ENCODE results near the gene PNKP.

The PNKP gene

DNA sequence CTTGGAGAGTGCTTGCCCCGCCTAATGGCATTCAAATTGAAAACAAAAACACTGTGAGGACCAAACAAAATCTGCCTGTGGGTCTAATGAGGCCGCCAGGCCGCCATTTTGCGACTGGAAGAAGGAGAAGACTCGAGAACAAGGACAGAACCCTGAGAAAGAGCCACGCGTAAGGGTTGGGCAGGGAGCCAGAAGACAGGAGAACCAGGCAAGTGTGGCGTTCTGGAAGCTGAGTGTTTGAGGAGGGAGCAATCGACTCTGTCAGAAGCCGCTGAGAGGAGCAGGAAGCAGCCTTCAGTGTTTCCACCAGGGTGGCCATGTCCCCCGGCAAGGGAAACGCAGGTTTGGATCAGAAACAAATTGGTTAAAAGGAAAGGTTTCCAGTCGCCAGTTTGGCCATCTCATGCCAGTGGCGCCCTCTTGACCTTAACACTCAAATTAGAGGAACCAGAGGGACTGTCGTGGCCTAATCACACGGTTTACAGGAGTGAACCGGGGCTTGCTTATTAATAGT lies 26.6 kb downstream of the PNKP start:
- Histone ChIP-seq H4K8ac (ENCODE audit: low read length) (no peak overlapping the region), H2BK12ac (ENCODE audit: low read length in 2 of 2) (no peak overlapping the region), H2BK15ac (ENCODE audit: low read depth, poor library complexity, severe bottlenecking) (no peak overlapping the region), H2BK5ac (ENCODE audit: low read depth, low read length, poor library complexity, severe bottlenecking) (no peak overlapping the region), H3K4me1 (ENCODE audit: control insufficient read depth, insufficient read depth, low read depth, low read length) (peaks cover 16% of the 10 kb centered on the region), H3K27ac (ENCODE audit: low read length, poor library complexity, severe bottlenecking) (no peak overlapping the region), H3K18ac (ENCODE audit: low read depth in 1 of 2, low read length in 2 of 2) (no peak overlapping the region), H3K27me3 (ENCODE audit: control insufficient read depth in 1 of 2, insufficient read depth in 1 of 2, low read length in 2 of 2) (no peaks in the 10 kb centered on the region), H2AFZ (ENCODE audit: low read depth, low read length) (no peak overlapping the region), H3K4me3 (ENCODE audit: insufficient read depth in 1 of 2, low read depth in 1 of 2, low read length in 2 of 2) (no peak overlapping the region), H3K79me1 (replicated peaks; ENCODE audit: low read length, poor library complexity, severe bottlenecking) (peaks cover 15% of the 10 kb centered on the region), H3K9ac (ENCODE audit: low read length) (no peak overlapping the region), H3K9me3 (ENCODE audit: control insufficient read depth, low read length) (no peaks in the 10 kb centered on the region), H3K4me2 (ENCODE audit: low read length, poor library complexity, severe bottlenecking) (no peak overlapping the region), H3K14ac (ENCODE audit: low read length in 2 of 2) (no peak overlapping the region), H2AK5ac (ENCODE audit: low read length, severe bottlenecking) (no peak overlapping the region), H4K91ac (ENCODE audit: low read length) (no peak overlapping the region), H2BK120ac (ENCODE audit: low read depth, low read length) (no peak overlapping the region), H3K23ac (ENCODE audit: low read length in 2 of 2) (no peak overlapping the region), H3K36me3 (ENCODE audit: control insufficient read depth in 1 of 2, insufficient read depth in 2 of 2, low read depth in 1 of 2, low read length in 2 of 2) (peaks cover 50 to 55% of the 10 kb centered on the region in 2 experiments), H3K4ac (ENCODE audit: low read depth in 1 of 2, low read length in 2 of 2) (no peak overlapping the region)
- DNase-seq = no peak
- 94% methylated on average over 16 of the region's 17 CpGs for WGBS

GRCh38 chr19:49840321-49840720 lies 27.1 kb downstream of the PNKP start:
- Histone ChIP-seq H2AFZ (ENCODE audit: low read depth, low read length) (no peak overlapping the region), H2BK12ac (ENCODE audit: low read length in 2 of 2) (no peak overlapping the region), H3K14ac (ENCODE audit: low read length in 2 of 2) (no peak overlapping the region), H3K4me1 (ENCODE audit: control insufficient read depth, insufficient read depth, low read depth, low read length) (peaks cover 16% of the 10 kb centered on the region), H3K36me3 (ENCODE audit: control insufficient read depth in 1 of 2, insufficient read depth in 2 of 2, low read depth in 1 of 2, low read length in 2 of 2) (peaks cover 55 to 58% of the 10 kb centered on the region in 2 experiments), H3K4me3 (ENCODE audit: insufficient read depth in 1 of 2, low read depth in 1 of 2, low read length in 2 of 2) (no peak overlapping the region), H3K27ac (ENCODE audit: low read length, poor library complexity, severe bottlenecking) (no peak overlapping the region), H3K27me3 (ENCODE audit: control insufficient read depth in 1 of 2, insufficient read depth in 1 of 2, low read length in 2 of 2) (no peaks in the 10 kb centered on the region), H3K9ac (ENCODE audit: low read length) (no peak overlapping the region), H4K91ac (ENCODE audit: low read length) (no peak overlapping the region), H3K79me1 (replicated peaks; ENCODE audit: low read length, poor library complexity, severe bottlenecking) (peaks cover 20% of the 10 kb centered on the region), H2BK15ac (ENCODE audit: low read depth, poor library complexity, severe bottlenecking) (no peak overlapping the region), H3K18ac (ENCODE audit: low read depth in 1 of 2, low read length in 2 of 2) (no peak overlapping the region), H3K4ac (ENCODE audit: low read depth in 1 of 2, low read length in 2 of 2) (no peak overlapping the region), H2BK120ac (ENCODE audit: low read depth, low read length) (no peak overlapping the region), H2AK5ac (ENCODE audit: low read length, severe bottlenecking) (no peak overlapping the region), H3K23ac (ENCODE audit: low read length in 2 of 2) (no peak overlapping the region), H2BK5ac (ENCODE audit: low read depth, low read length, poor library complexity, severe bottlenecking) (no peak overlapping the region), H3K4me2 (ENCODE audit: low read length, poor library complexity, severe bottlenecking) (no peak overlapping the region), H3K9me3 (ENCODE audit: control insufficient read depth, low read length) (no peaks in the 10 kb centered on the region), H4K8ac (ENCODE audit: low read length) (no peak overlapping the region)
- DNase-seq = no peak
- 95% methylated on average over 11 of the region's 11 CpGs for WGBS

GRCh38 chr19:49839713-49840112 lies 27.7 kb downstream of the PNKP start:
- Histone ChIP-seq H3K4me1 (ENCODE audit: control insufficient read depth, insufficient read depth, low read depth, low read length) (peaks cover 16% of the 10 kb centered on the region), H3K23ac (ENCODE audit: low read length in 2 of 2) (no peak overlapping the region), H4K91ac (ENCODE audit: low read length) (no peak overlapping the region), H3K27ac (ENCODE audit: low read length, poor library complexity, severe bottlenecking) (no peak overlapping the region), H3K14ac (ENCODE audit: low read length in 2 of 2) (no peak overlapping the region), H2AK5ac (ENCODE audit: low read length, severe bottlenecking) (no peak overlapping the region), H2AFZ (ENCODE audit: low read depth, low read length) (no peak overlapping the region), H2BK15ac (ENCODE audit: low read depth, poor library complexity, severe bottlenecking) (no peak overlapping the region), H3K27me3 (ENCODE audit: control insufficient read depth in 1 of 2, insufficient read depth in 1 of 2, low read length in 2 of 2) (no peaks in the 10 kb centered on the region), H3K36me3 (ENCODE audit: control insufficient read depth in 1 of 2, insufficient read depth in 2 of 2, low read depth in 1 of 2, low read length in 2 of 2) (peaks cover 61 to 64% of the 10 kb centered on the region in 2 experiments), H3K4me3 (ENCODE audit: insufficient read depth in 1 of 2, low read depth in 1 of 2, low read length in 2 of 2) (no peak overlapping the region), H2BK5ac (ENCODE audit: low read depth, low read length, poor library complexity, severe bottlenecking) (no peak overlapping the region), H3K4me2 (ENCODE audit: low read length, poor library complexity, severe bottlenecking) (no peak overlapping the region), H3K9me3 (ENCODE audit: control insufficient read depth, low read length) (no peaks in the 10 kb centered on the region), H4K8ac (ENCODE audit: low read length) (no peak overlapping the region), H3K9ac (ENCODE audit: low read length) (no peak overlapping the region), H2BK12ac (ENCODE audit: low read length in 2 of 2) (no peak overlapping the region), H3K79me1 (replicated peaks; ENCODE audit: low read length, poor library complexity, severe bottlenecking) (peaks cover 24% of the 10 kb centered on the region), H3K18ac (ENCODE audit: low read depth in 1 of 2, low read length in 2 of 2) (no peak overlapping the region), H3K4ac (ENCODE audit: low read depth in 1 of 2, low read length in 2 of 2) (no peak overlapping the region), H2BK120ac (ENCODE audit: low read depth, low read length) (no peak overlapping the region)
- no peak for DNase-seq
- WGBS = 97% methylated on average over 11 of the region's 11 CpGs

DNA sequence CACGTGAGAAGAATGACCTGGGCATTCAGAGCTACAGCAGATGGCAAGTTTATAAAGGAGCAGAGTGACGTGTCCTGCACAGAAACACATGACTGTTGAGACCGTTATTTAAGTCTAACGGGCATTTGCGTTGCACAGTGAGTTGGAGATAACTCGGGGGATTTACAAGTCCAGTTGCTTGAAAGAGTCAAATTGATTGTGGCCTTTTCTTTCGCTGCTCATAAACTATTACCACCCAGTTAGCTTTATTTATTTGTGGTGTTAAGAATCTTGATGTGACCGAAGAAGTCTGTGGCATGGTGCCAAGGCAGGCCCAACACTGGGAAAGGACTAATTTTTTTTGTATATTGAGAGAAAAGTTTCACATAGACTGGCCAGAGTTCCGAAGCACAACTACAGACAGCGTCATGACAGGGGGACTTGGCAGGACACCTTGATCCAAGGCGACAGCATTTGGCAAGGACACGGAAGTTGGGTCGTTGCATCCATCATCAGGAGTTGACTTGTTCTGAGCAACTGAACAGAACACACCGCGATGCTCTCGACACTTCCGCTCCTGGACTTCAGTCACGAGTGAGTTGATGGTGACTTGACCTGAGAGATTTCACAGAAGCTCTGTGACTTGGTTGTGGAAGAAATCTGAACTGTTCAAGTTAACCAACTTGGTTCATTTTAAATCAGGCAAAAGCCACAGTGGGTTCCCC lies 28.3 kb downstream of the PNKP start:
- no peak overlapping the region for H3K9ac ChIP-seq (ENCODE audit: low read length)
- no peak overlapping the region for H2BK120ac ChIP-seq (ENCODE audit: low read depth, low read length)
- H3K18ac ChIP-seq (ENCODE audit: low read depth in 1 of 2, low read length in 2 of 2) = no peak overlapping the region
- no peak overlapping the region for H3K4me3 ChIP-seq (ENCODE audit: insufficient read depth in 1 of 2, low read depth in 1 of 2, low read length in 2 of 2)
- H3K4me2 ChIP-seq (ENCODE audit: low read length, poor library complexity, severe bottlenecking) = no peak overlapping the region
- no peak overlapping the region for H4K8ac ChIP-seq (ENCODE audit: low read length)
- H2BK5ac ChIP-seq (ENCODE audit: low read depth, low read length, poor library complexity, severe bottlenecking) = no peak overlapping the region
- no peaks in the 10 kb centered on the region for H3K9me3 ChIP-seq (ENCODE audit: control insufficient read depth, low read length)
- no peak overlapping the region for H3K23ac ChIP-seq (ENCODE audit: low read length in 2 of 2)
- no peaks in the 10 kb centered on the region for H3K27me3 ChIP-seq (ENCODE audit: control insufficient read depth in 1 of 2, insufficient read depth in 1 of 2, low read length in 2 of 2)
- peaks cover 29% of the 10 kb centered on the region for H3K79me1 ChIP-seq (replicated peaks; ENCODE audit: low read length, poor library complexity, severe bottlenecking)
- H4K91ac ChIP-seq (ENCODE audit: low read length) = no peak overlapping the region
- H2AK5ac ChIP-seq (ENCODE audit: low read length, severe bottlenecking) = no peak overlapping the region
- H2BK15ac ChIP-seq (ENCODE audit: low read depth, poor library complexity, severe bottlenecking) = no peak overlapping the region
- no peak overlapping the region for H2BK12ac ChIP-seq (ENCODE audit: low read length in 2 of 2)
- H2AFZ ChIP-seq (ENCODE audit: low read depth, low read length) = no peak overlapping the region
- H3K4me1 ChIP-seq (ENCODE audit: control insufficient read depth, insufficient read depth, low read depth, low read length) = peaks cover 16% of the 10 kb centered on the region
- H3K36me3 ChIP-seq (ENCODE audit: control insufficient read depth in 1 of 2, insufficient read depth in 2 of 2, low read depth in 1 of 2, low read length in 2 of 2) = peaks cover 68 to 71% of the 10 kb centered on the region in 2 experiments
- H3K14ac ChIP-seq (ENCODE audit: low read length in 2 of 2) = no peak overlapping the region
- 97% methylated on average over 16 of the region's 18 CpGs for WGBS
- no peak overlapping the region for H3K4ac ChIP-seq (ENCODE audit: low read depth in 1 of 2, low read length in 2 of 2)
- DNase-seq = no peak
- no peak overlapping the region for H3K27ac ChIP-seq (ENCODE audit: low read length, poor library complexity, severe bottlenecking)

All from mesenchymal stem cell (in vitro differentiated cells and primary cell).